ENCODE measurements around the gene PLEKHG3.

PLEKHG3 gene

DNA sequence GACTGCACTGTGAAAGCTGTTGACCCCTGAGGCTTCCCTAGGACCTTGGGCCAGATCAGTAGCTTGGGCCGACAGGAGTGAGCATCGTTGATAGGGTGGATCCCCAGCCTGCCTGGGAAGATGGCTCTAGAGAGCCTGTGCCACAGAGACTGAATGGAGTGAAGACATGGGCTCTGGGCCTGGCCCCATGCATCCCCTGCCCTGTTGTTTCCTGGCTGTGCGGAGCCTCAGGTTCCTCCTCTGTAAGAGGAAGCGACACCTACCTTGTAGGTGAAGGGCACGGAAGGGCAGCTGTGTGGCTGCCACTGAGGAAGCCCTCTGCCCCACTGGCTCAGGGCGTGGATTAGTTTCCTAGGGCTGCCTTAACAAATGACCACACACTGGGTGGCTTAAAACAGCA is 23.9 kb downstream of the PLEKHG3 start:
- no peaks in the 10 kb centered on the region for H3K36me3 ChIP-seq (ENCODE audit: control insufficient read depth, low read length)
- TF ChIP-seq, protein P1, sequence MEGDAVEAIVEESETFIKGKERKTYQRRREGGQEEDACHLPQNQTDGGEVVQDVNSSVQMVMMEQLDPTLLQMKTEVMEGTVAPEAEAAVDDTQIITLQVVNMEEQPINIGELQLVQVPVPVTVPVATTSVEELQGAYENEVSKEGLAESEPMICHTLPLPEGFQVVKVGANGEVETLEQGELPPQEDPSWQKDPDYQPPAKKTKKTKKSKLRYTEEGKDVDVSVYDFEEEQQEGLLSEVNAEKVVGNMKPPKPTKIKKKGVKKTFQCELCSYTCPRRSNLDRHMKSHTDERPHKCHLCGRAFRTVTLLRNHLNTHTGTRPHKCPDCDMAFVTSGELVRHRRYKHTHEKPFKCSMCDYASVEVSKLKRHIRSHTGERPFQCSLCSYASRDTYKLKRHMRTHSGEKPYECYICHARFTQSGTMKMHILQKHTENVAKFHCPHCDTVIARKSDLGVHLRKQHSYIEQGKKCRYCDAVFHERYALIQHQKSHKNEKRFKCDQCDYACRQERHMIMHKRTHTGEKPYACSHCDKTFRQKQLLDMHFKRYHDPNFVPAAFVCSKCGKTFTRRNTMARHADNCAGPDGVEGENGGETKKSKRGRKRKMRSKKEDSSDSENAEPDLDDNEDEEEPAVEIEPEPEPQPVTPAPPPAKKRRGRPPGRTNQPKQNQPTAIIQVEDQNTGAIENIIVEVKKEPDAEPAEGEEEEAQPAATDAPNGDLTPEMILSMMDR (IDR thresholded peaks at IDR 0.05; ENCODE audit: low read depth, low read length, poor library complexity, severe bottlenecking), result no peak
- no peak for TF ChIP-seq EZH2phosphoT487 (IDR thresholded peaks at IDR 0.05; ENCODE audit: borderline replicate concordance, low read length)
- H3F3A ChIP-seq (ENCODE audit: control insufficient read depth, insufficient read depth), result no peaks in the 10 kb centered on the region
- H3K9me3 ChIP-seq (ENCODE audit: control insufficient read depth, insufficient read depth, low read length), result no peaks in the 10 kb centered on the region
- no peaks in the 10 kb centered on the region for H4K20me1 ChIP-seq (ENCODE audit: control insufficient read depth, insufficient read depth, low read depth, low read length)
- H3K9me2 ChIP-seq (replicated peaks; ENCODE audit: control insufficient read depth, low read length), result no peaks in the 10 kb centered on the region
- H3K4me3 ChIP-seq (ENCODE audit: low read length), result no peak overlapping the region
- H3K79me2 ChIP-seq (ENCODE audit: control insufficient read depth, low read length), result no peaks in the 10 kb centered on the region
- H3K27ac ChIP-seq (ENCODE audit: low read depth, low read length), result no peak overlapping the region
- H3K27me3 ChIP-seq (ENCODE audit: control insufficient read depth, low read length), result peaks cover 8% of the 10 kb centered on the region; the same call in 1 of the 2 replicates
- H3K4me2 ChIP-seq (ENCODE audit: low read length), result no peak overlapping the region
- no peaks in the 10 kb centered on the region for H3K4me1 ChIP-seq (ENCODE audit: control insufficient read depth, low read length)

DNA sequence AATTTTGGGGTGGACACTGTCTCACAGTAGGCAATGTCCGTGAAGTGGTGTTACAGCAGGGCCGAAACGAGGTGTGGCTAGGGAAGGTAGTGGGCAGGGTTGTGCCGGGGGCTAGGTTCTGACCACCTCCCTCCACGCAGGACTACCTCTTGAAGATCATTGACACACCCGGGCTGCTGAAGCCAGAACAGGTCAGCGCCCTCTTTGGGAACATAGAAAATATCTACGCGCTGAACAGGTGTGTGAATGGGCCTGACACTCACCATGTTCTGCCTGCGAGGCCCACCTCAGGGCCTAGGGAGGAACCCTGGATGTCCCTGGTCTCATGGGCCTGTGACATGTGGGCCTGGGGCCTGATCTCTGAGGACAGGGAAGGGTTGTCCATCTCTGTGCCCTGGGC is 24.6 kb downstream of the PLEKHG3 start:
- Histone ChIP-seq H3K4me2 (ENCODE audit: low read length) (no peak overlapping the region), H3K9me2 (replicated peaks; ENCODE audit: control insufficient read depth, low read length) (no peaks in the 10 kb centered on the region), H3K27ac (ENCODE audit: low read depth, low read length) (no peak overlapping the region), H3F3A (ENCODE audit: control insufficient read depth, insufficient read depth) (no peaks in the 10 kb centered on the region), H4K20me1 (ENCODE audit: control insufficient read depth, insufficient read depth, low read depth, low read length) (no peaks in the 10 kb centered on the region), H3K4me1 (ENCODE audit: control insufficient read depth, low read length) (no peaks in the 10 kb centered on the region), H3K9me3 (ENCODE audit: control insufficient read depth, insufficient read depth, low read length) (no peaks in the 10 kb centered on the region), H3K36me3 (ENCODE audit: control insufficient read depth, low read length) (no peaks in the 10 kb centered on the region), H3K79me2 (ENCODE audit: control insufficient read depth, low read length) (no peaks in the 10 kb centered on the region), H3K4me3 (ENCODE audit: low read length) (no peak overlapping the region), H3K27me3 (ENCODE audit: control insufficient read depth, low read length) (peaks cover 8% of the 10 kb centered on the region; the same call in 1 of the 2 replicates)
- no peak for TF ChIP-seq EZH2phosphoT487 (IDR thresholded peaks at IDR 0.05; ENCODE audit: borderline replicate concordance, low read length)
- TF ChIP-seq, protein P1 (IDR thresholded peaks at IDR 0.05; ENCODE audit: low read depth, low read length, poor library complexity, severe bottlenecking), result no peak

DNA sequence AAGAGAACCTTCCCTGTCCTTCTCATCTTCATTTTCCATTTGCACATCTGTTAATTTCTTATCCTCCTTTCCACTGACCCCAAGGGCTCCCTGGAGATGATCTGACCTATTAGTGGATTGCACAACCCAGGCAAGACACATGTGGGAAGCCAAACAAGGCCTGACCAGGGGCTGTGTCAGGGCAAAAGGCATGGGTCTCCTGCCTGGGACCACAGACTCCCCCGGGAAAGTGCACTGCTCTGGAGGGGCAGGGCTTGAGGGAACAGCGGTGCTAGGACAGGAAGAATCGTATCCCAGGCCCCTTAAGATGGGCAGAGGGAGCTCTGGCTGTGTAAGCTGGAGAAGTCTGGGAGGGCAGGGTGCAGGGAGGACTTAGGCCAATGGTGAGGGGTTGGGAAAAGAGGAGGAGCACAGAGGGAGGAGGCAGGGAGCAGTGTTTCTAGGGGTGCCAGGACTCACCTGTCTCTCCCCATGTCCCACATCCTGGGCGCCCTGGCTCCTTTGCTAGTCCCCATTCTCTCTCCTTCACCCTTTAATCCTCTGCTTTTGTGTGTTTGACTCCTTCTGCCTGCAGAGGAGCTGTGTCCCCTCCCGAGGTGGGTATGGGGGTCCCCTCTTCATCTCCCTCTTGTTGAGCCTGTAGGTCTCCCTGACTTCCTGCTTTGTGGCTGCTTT is 25.3 kb downstream of the PLEKHG3 start:
- Histone ChIP-seq H3K4me1 (ENCODE audit: control insufficient read depth, low read length) (no peaks in the 10 kb centered on the region), H3K27me3 (ENCODE audit: control insufficient read depth, low read length) (peaks cover 8% of the 10 kb centered on the region; the same call in 1 of the 2 replicates), H3K79me2 (ENCODE audit: control insufficient read depth, low read length) (no peaks in the 10 kb centered on the region), H3K36me3 (ENCODE audit: control insufficient read depth, low read length) (no peaks in the 10 kb centered on the region), H3F3A (ENCODE audit: control insufficient read depth, insufficient read depth) (no peaks in the 10 kb centered on the region), H3K9me3 (ENCODE audit: control insufficient read depth, insufficient read depth, low read length) (no peaks in the 10 kb centered on the region), H3K4me2 (ENCODE audit: low read length) (no peak overlapping the region), H3K27ac (ENCODE audit: low read depth, low read length) (no peak overlapping the region), H4K20me1 (ENCODE audit: control insufficient read depth, insufficient read depth, low read depth, low read length) (no peaks in the 10 kb centered on the region), H3K9me2 (replicated peaks; ENCODE audit: control insufficient read depth, low read length) (no peaks in the 10 kb centered on the region), H3K4me3 (ENCODE audit: low read length) (no peak overlapping the region)
- TF ChIP-seq, protein P1 (IDR thresholded peaks at IDR 0.05; ENCODE audit: low read depth, low read length, poor library complexity, severe bottlenecking), result no peak
- no peak for TF ChIP-seq EZH2phosphoT487 (IDR thresholded peaks at IDR 0.05; ENCODE audit: borderline replicate concordance, low read length)
